HuH-7 (cell line): ENCODE data around the gene CSF3.
A peak's percentile ranks its signal among the peaks of the same experiment; 100 is the strongest.
"Not testable (repeated sequence)": the region's sequence is repeated elsewhere in the genome, so short reads cannot be mapped to it uniquely, and the experiment has no call there.

Source experiments
- DNase-seq: peaks from one replicate; pipeline ENCODE4 v3.0.0; 2011; ENCODE audit warnings: low spot score

Gene CSF3

DNA sequence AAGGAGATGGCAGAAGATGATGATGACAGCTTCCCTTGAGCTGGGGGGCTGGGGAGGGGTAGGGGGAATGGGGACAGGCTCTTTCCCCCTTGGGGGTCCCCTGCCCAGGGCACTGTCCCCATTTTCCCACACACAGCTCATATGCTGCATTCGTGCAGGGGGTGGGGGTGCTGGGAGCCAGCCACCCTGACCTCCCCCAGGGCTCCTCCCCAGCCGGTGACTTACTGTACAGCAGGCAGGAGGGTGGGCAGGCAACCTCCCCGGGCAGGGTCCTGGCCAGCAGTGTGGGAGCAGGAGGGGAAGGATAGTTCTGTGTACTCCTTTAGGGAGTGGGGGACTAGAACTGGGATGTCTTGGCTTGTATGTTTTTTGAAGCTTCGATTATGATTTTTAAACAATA lies 17.7 kb upstream of the CSF3 start:
- DNase-seq, result no peak

DNA sequence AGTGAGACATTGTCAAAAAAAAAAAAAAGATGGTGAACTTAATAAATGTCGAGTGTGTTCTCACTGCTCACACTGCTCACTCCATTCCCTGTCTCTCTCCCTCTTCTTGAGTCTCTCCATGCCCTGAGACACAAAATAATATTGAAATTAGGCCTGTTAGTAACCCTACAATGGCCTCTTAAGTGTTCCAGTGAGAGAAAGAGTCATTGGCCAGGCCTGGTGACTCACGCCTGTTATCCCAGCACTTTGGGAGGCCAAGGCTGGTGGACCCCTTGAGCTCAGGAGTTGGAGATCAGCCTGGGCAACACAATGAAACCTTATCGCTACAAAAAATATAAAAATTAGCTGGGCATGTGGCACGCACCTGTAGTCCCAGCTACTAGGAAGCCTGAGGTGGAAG lies 16.2 kb upstream of the CSF3 start:
- DNase-seq, result no peak

DNA sequence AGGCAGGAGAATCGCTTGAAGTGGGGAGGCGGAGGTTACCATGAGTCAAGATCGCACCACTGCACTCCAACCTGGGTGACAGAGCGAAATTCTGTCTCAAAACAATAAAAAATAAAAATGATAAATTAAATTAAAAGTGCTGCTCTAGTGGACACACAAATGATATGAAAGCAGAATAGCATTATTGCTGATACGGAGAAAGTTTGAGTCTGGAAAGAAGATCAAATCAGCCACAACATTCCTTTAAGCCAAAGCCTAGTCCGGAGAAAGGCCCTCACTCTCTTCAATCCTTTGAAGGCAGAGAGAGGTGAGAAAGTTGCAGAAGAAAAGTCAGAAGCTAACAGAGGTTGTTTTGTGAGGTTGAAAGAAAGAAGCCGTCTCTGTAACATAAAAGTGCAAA lies 15.1 kb upstream of the CSF3 start:
- no peak for DNase-seq

DNA sequence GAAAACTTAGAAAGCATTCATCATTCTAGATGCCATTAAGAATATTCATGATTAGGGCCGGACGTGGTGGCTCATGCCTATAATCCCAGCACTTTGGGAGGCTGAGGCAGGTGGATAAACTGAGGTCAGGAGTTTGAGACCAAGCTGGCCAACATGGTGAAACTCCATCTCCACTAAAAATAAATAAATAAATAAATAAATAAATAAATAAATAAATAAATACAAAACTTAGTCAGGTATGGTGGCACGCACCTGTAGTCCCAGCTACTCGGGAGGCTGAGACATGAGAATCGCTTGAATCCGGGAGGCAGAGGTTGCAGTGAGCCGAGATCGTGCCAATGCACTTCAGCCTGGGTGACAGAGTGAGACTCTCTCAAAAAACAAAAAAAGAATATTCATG lies 13.9 kb upstream of the CSF3 start:
- not testable (repeated sequence) for DNase-seq

DNA sequence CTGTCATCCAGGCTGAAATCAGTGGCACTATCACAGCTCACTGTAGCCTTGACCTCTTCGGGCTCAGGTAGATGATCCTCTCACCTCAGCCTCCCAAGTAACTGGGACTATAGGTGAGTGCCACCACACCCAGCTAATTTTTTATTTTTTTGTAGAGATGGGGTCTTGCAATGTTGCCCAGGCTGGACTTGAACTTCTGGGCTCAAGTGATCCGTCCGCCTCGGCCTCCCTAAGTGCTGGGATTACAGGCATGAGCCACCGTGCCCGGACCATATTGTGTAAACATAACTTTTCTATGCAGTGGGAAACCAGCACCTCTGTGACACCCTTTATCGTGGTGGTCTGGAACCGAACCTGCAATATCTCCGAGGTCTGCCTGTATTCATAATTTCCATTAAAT lies 11.2 kb upstream of the CSF3 start:
- no peak for DNase-seq

DNA sequence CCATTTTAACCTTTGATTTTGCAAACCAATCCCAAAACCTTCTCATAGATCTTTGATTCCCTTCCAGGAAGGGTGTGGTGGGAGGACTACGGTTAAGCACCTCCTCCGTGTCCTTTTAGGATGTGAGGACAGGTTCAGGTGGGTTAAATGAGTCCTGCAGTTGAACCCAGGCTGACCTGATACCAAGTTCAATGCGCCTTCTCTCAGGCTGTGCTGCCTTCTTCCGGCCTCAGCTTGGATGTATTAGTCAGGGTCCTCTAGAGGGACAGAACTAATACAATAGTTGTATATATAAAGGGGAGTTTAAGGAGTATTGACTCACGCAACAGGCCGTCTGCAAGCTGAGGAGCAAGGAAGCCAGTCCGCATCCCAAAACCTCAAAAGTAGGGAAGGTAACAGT lies 10.5 kb upstream of the CSF3 start:
- DNase-seq, result no peak

DNA sequence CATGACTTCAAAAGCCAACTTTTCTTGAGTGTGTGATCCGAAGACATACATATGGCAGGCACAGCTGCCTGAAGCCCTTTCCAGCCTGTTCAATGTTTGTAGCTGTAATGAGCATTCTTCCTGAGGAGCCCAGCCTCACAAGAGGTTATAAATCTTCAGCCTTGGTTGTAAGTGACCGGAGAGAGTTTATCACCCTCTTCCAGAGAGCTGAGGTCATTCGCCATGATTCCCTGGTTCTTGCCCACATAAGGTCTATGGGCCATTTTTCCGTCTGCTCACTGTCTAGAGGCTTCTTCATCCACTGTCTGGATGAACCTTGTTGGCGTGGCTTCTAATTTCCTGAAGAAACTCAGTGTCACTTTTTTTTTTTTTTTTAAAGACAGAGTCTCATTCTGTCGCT lies 9.7 kb upstream of the CSF3 start:
- no peak for DNase-seq

DNA sequence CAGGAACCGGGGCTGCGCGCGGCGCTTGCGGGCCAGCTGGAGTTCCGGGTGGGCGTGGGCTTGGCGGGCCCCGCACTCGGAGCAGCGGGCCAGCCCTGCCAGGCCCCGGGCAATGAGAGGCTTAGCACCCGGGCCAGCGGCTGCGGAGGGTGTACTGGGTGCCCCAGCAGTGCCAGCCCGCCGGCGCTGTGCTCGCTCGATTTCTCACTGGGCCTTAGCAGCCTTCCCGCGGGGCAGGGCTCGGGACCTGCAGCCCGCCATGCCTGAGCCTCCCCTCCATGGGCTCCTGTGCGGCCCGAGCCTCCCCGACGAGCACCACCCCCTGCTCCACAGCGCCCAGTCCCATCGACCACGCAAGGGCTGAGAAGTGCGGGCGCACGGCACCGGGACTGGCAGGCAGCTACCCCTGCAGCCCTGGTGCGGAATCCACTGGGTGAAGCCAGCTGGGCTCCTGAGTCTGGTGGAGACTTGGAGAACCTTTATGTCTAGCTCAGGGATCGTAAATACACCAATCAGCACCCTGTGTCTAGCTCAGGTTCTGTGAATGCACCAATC lies 4.2 kb upstream of the CSF3 start:
- not testable (repeated sequence) for DNase-seq

DNA sequence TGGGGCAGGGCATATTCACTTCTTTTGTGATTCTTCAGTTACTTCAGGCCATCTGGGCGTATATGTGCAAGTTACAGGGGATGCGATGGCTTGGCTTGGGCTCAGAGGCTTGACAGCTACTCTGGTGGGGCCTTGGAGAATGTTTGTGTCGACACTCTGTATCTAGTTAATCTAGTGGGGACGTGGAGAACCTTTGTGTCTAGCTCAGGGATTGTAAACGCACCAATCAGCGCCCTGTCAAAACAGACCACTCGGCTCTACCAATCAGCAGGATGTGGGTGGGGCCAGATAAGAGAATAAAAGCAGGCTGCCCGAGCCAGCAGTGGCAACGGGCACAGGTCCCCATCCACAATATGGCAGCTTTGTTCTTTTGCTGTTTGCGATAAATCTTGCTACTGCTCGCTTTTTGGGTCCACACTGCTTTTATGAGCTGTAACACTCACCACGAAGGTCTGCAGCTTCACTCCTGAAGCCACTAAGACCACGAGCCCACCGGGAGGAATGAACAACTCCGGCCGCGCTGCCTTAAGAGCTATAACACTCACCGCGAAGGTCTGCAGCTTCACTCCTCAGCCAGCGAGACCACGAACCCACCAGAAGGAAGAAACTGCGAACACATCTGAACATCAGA lies 3.1 kb upstream of the CSF3 start:
- DNase-seq, result not testable (repeated sequence)

DNA sequence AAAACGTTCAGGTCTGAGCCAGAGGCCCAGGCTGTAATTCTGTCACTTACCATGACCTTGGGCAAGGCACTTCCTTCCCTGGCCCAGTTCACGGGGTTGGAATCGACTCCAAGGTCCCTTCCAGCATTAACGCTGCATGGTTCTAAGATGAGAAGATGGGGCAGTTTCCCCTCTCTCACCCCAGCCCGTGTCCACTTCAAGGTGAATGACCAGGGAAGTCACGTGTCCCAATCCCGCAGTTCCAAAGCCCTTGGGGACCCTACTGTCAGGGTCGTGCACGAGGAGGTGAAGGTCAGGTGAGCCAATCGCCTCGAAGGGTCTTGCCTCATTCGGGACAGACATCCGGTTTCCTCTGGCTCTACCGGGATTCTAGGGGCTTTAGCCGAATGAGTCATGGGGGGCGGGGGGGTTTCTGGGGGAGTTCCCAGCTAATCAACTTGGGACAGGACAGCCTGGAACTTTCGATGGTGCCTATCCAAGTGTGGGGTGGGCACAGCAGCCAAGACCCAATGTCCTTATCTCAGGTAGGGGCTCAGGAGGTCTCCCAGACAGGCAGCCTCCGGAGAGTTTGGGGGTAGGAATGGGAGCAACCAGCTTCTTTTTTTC lies 762 bp upstream of the CSF3 start:
- DNase-seq, result peak; percentile 45

DNA sequence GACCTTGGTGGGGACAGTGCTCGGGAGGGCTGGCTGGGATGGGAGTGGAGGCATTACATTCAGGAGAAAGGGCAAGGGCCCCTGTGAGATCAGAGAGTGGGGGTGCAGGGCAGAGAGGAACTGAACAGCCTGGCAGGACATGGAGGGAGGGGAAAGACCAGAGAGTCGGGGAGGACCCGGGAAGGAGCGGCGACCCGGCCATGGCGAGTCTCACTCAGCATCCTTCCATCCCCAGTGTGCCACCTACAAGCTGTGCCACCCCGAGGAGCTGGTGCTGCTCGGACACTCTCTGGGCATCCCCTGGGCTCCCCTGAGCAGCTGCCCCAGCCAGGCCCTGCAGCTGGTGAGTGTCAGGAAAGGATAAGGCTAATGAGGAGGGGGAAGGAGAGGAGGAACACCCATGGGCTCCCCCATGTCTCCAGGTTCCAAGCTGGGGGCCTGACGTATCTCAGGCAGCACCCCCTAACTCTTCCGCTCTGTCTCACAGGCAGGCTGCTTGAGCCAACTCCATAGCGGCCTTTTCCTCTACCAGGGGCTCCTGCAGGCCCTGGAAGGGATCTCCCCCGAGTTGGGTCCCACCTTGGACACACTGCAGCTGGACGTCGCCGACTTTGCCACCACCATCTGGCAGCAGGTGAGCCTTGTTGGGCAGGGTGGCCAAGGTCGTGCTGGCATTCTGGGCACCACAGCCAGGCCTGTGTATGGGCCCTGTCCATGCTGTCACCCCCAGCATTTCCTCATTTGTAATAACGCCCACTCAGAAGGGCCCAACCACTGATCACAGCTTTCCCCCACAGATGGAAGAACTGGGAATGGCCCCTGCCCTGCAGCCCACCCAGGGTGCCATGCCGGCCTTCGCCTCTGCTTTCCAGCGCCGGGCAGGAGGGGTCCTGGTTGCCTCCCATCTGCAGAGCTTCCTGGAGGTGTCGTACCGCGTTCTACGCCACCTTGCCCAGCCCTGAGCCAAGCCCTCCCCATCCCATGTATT lies 1.1 kb downstream of the CSF3 start:
- DNase-seq, result no peak

DNA sequence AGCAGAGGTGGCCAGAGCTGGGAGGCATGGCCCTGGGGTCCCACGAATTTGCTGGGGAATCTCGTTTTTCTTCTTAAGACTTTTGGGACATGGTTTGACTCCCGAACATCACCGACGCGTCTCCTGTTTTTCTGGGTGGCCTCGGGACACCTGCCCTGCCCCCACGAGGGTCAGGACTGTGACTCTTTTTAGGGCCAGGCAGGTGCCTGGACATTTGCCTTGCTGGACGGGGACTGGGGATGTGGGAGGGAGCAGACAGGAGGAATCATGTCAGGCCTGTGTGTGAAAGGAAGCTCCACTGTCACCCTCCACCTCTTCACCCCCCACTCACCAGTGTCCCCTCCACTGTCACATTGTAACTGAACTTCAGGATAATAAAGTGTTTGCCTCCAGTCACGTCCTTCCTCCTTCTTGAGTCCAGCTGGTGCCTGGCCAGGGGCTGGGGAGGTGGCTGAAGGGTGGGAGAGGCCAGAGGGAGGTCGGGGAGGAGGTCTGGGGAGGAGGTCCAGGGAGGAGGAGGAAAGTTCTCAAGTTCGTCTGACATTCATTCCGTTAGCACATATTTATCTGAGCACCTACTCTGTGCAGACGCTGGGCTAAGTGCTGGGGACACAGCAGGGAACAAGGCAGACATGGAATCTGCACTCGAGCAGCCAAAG lies 2.3 kb downstream of the CSF3 start:
- DNase-seq, result no peak

DNA sequence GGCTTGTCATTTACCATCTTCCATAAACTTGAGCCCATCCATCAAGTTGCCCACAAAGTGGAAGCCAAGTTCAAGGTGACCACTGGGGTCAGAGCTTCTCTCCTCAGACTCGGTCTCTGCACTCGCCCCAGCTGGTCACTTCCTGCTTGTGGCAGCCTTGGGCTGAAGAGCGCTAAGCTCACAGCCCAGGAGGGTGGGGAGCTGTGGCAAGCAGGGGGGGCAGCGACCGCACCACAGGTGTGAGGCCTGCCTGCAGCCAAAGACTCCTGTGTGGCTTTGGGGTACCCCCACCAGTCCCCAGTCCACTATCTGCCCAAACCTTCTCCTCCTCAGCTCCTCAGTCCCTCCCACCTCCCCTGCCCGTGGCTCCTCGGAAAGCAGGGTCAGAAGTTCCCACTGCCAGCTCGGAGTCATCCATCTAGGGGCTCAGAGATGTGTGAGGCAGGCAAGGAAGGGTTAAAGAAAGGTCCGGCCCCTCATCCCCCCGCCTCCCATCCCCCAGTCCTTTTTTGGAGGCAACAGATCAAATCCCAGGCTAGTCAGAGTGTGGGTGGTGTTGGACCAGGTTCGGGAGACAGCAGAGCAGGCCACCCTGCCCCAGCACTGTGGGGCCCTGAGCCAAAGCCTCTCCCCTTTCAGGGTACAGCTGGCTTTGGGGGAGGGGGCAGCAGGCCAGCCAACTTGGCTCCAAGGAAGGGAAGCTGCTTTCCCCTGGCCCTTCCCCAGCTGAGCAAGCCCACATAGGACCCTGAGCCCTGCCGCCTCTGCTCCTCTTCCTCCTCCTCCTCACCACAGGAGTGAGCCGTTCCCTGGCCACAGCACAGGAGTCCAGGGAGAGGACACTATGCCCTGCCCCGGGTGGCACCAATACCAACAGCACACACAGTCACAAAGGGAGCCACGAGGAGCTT lies 3.2 kb downstream of the CSF3 start:
- no peak for DNase-seq

DNA sequence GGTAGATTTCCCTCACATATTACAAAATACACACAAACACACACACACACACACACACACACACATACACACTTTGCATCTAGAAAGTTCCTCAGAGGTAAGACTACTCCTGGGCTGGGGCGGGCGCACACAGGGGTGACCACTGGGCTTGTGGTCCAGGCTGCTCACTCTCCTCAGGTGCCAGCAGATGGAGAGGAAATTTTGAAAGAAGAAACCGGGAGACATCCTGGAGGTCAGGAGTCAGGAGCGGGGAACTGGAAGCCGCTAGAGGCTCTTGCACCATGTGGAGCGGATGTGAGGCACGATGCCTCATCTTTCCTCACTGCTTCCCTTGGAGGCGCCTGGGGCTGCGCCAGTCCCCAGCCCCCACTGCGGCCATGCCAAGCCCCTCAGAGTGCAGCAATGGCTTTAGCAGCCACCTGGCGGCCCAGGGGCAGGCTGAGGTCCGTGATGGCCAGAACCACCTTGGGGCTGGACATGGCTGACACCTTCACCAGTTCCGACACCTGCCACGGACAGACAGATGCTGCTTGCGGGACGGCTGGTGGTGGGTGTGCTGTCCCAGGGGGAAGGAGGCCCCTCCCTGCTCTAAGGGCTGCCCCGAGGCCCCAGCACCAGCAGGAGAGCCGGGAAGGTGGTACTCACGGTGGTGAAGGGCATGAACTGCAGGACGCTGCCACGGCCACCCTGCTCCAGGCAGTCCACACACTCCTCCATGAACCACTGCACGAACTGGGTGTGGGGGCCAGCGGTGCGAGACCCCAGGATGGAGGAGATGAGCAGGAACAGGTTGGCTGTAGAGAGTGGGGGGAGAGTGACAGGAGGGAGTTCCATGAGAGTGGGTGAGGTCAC lies 4.1 kb downstream of the CSF3 start:
- no peak for DNase-seq

DNA sequence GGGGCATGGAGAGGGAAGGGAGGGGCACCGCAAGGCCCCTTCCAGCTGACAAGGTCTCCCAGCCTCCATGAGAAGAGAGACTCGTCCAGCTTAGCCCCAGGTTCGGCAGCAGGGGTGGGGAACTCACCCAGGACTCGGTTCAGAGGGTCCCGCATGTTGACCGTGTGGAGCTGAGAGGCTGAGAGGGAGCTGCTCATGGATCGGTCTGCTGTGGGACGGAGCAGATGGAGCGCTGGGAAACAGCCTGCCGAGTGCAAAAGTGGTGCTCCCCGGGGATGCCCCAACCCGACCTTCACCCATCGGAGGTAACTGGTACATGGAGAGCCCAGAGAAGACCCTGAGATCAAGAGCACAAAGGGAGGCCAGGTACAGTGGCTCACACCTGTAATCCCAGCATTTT lies 4.9 kb downstream of the CSF3 start:
- no peak for DNase-seq

DNA sequence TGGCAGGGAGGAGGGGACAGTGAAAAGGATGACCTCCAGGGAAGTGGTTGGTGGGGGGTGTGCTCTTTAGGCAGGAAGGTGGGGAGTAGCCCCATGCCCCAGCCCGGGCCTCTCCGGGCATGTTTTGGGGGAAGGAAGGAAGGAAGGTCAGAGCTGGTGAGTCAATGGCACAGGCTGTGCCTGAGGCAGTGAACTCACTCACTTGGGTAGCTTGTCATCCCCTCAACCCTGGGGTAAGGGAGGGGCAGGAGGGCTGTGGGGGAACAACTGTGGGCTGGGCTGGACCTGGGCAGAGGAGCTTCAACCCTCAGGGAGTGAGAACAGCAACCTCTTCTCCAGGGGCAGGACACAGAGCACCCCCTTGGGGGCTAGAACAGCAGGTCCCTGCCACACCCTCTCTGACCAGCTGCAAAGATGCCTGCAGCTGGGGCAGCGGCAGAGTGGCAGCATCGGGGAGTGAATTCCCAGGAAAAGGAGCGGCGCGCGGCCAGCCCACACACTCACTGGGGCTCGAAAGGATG lies 6.3 kb downstream of the CSF3 start:
- DNase-seq, result no peak

DNA sequence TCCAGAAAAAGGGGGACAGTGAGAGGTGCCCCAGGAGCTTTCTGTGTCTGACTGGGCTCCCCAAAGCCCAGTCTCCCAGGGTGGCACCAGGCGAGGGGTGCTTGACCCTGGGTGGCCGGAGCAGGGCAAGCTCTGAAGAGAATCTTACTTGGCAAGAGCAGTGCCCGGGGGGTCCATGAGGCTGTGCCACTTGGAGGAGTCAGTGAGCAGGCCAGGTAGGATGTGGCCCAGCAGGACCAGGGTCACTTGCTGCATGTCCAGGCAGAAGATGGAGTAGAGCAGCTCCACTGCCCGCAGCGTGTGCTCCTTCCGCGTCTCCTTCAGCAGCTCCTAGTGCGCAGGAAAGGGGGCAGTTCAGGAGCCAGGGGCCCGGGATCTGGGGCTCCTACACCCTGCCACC lies 7.3 kb downstream of the CSF3 start:
- no peak for DNase-seq

DNA sequence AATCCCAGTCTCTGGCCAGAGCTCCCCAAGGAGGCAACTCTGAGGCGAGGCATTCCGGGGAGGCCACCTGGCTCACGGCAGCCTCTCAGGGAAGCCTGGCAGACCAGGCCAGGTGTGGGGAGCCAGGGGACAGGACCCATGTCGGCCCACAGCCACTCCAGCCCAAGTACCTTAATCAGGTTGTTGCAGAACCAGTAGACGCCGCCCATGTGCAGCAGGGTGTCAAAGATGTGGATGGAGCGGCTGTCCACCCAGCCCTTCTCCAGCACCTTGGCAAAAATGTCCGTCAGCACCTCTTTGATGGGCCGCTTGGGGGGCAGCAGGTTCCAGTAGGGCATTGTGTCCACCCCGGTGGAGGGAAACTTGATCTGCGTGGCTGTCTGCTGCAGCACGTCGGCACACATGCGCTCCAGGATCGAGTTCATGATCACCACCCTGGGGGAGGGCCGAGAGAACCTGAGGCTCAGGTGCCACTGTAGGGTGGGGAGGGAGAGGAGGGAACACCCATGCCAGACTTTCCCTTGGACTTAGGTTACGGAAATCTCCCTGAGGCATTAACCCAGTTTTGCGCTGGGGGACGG lies 7.8 kb downstream of the CSF3 start:
- no peak for DNase-seq

DNA sequence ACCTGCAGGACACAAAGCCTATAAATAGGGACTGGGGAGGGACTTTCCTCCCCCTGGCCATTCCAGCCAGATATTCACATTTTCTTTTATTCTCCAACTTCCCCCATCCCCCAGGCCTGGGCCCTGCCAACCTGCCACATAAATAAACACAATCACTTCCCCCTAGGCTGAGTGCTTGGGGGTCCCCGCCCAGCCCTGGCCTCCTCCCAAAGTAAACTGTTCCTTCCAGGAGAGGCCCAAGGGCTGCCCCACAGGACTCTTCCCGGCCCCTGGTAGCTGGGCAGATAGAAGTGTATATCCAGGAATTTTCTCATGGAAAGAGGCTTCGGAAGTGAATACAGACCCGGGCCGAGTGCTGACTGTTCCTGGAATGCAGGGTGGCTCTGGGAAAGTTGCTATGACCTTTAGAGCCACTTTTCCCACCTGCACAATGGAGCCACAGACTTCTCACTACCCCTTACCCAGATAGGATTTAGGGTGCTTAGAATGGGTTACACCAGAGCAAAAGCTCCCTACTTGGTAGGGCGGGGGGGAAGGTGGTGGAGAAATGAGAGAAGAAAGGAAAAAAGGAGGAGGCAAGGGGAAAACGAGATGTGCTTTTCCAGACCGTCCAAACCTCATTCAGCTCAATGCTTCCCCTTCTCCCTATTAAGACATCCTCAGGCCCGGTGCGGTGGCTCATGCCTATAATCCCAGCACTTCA lies 8.5 kb downstream of the CSF3 start:
- DNase-seq, result no peak
